H1 (cell line): ENCODE results near the gene NELL2. TPM values are rescaled to one million over a fixed set of nuclear protein-coding genes. Genes with fewer than 3 reads are reported as not detected.

Experiments used
- CTCF ChIA-PET: fragments of 300-600 bp; sonication (Branson Sonifier 250); formaldehyde crosslinking; loops from one replicate; lab custom pipeline; 2021; ENCODE audit not compliant: partially characterized antibody; lab: Charles Lee
- POLR2A ChIA-PET: fragments of 300-600 bp; sonication (Branson Sonifier 250); formaldehyde crosslinking; loops from one replicate; lab custom pipeline; 2021; ENCODE audit warnings: inconsistent platforms; ENCODE audit not compliant: partially characterized antibody; lab: Charles Lee
- DNase-seq, 2 experiments: peaks; one replicate each; pipeline versions ENCODE4 v3.0.0 to v3.0.0-alpha.2; 2010 to 2022; ENCODE audit warnings: low spot score in 2 of 2, low read depth in 1 of 2, mixed read lengths in 1 of 2
- FAIRE-seq: peaks from 2 replicates; lab custom pipeline; 2011; peaks lifted over from hg19 to GRCh38; lab: Jason Lieb, UNC
- H2AFZ ChIP-seq: 2 replicates; pipeline ENCODE4 v1.8.1; 2012; ENCODE audit warnings: low read length, inconsistent platforms
- H2AK5ac ChIP-seq: 2 replicates; pipeline ENCODE4 v1.6.1; 2013; ENCODE audit warnings: low read depth, low read length
- H2BK120ac ChIP-seq: replicated peaks from 2 replicates; pipeline ENCODE3; 2013; ENCODE audit warnings: low read depth, low read length, inconsistent platforms
- H2BK12ac ChIP-seq: 2 replicates; pipeline ENCODE4 v1.6.1; 2013; ENCODE audit warnings: low read depth, low read length
- H2BK15ac ChIP-seq: 2 replicates; pipeline ENCODE4 v1.6.1; 2013; ENCODE audit warnings: low read length
- H2BK20ac ChIP-seq: 2 replicates; pipeline ENCODE4 v1.6.1; 2013; ENCODE audit warnings: low read length
- H2BK5ac ChIP-seq: 2 replicates; pipeline ENCODE4 v1.6.1; 2013; ENCODE audit warnings: low read depth, low read length
- H3K14ac ChIP-seq: 2 replicates; pipeline ENCODE4 v1.6.1; 2013; ENCODE audit warnings: inconsistent platforms; ENCODE audit not compliant: insufficient read length
- H3K18ac ChIP-seq: 2 replicates; pipeline ENCODE4 v1.6.1; 2013; ENCODE audit warnings: low read length; ENCODE audit errors: extremely low read depth
- H3K23ac ChIP-seq: 2 replicates; pipeline ENCODE4 v1.6.1; 2013; ENCODE audit warnings: inconsistent platforms; ENCODE audit not compliant: insufficient read length
- H3K23me2 ChIP-seq: 2 replicates; pipeline ENCODE4 v1.6.1; 2013; ENCODE audit warnings: low read depth, low read length
- H3K27ac ChIP-seq: 2 replicates; pipeline ENCODE4 v1.6.1; 2011; ENCODE audit warnings: low read depth, low read length, inconsistent platforms
- H3K27me3 ChIP-seq, 4 experiments: replicated peaks in 1 of 4; 1 replicate in 1 of 4; 2 replicates in 3 of 4; pipeline versions ENCODE4 v1.6.1 to v1.8.1; 2011 to 2013; ENCODE audit warnings: low read length in 3 of 4, mild to moderate bottlenecking in 3 of 4, inconsistent platforms in 2 of 4, mixed read lengths in 2 of 4, moderate library complexity in 1 of 4; ENCODE audit not compliant: control insufficient read depth in 3 of 4, insufficient read depth in 3 of 4; ENCODE audit errors: extremely low read depth in 1 of 4
- H3K36me3 ChIP-seq, 4 experiments: 2 replicates each; pipeline versions ENCODE4 v1.6.1 to v1.8.1; 2011 to 2013; ENCODE audit warnings: mild to moderate bottlenecking in 4 of 4, low read length in 3 of 4, moderate library complexity in 2 of 4, control low read depth in 1 of 4, inconsistent platforms in 1 of 4; ENCODE audit not compliant: insufficient read depth in 4 of 4, control insufficient read depth in 2 of 4
- H3K4ac ChIP-seq: replicated peaks from 2 replicates; pipeline ENCODE3; 2013; ENCODE audit warnings: low read length, low read depth, mixed read lengths, inconsistent platforms; ENCODE audit not compliant: insufficient read length
- H3K4me1 ChIP-seq, 4 experiments: replicated peaks in 1 of 4; 1 replicate in 1 of 4; 2 replicates in 3 of 4; pipeline versions ENCODE4 v1.6.1 to v1.8.1; 2011 to 2013; ENCODE audit warnings: low read length in 3 of 4, inconsistent platforms in 2 of 4, mixed read lengths in 1 of 4; ENCODE audit not compliant: insufficient read depth in 4 of 4, control insufficient read depth in 3 of 4
- H3K4me2 ChIP-seq, 2 experiments: 2 replicates each; pipeline versions ENCODE4 v1.6.1 to v1.8.1; 2011 to 2013; ENCODE audit warnings: low read depth in 2 of 2, low read length in 2 of 2, control low read depth in 1 of 2, inconsistent platforms in 1 of 2, mild to moderate bottlenecking in 1 of 2; ENCODE audit not compliant: insufficient read depth in 1 of 2
- H3K4me3 ChIP-seq, 4 experiments: fragments of 200-600, 300-600 bp in 1 of 4; sonication (generic), shearing (Covaris generic), sonication (Bioruptor Twin) in 1 of 4; 2 replicates each; pipeline versions ENCODE4 v1.5.1 to v1.8.1; 2011 to 2016; ENCODE audit warnings: low read length in 4 of 4, low read depth in 3 of 4, control low read depth in 2 of 4, inconsistent platforms in 2 of 4, mild to moderate bottlenecking in 2 of 4, mixed read lengths in 1 of 4, moderate library complexity in 1 of 4; ENCODE audit not compliant: insufficient read depth in 2 of 4; ENCODE audit errors: extremely low read depth in 1 of 4
- H3K56ac ChIP-seq: replicated peaks from 2 replicates; pipeline ENCODE3; 2013; ENCODE audit warnings: low read depth, mild to moderate bottlenecking, mixed read lengths, low read length, inconsistent platforms; ENCODE audit not compliant: insufficient read length
- H3K79me1 ChIP-seq: 2 replicates; pipeline ENCODE4 v1.6.1; 2013; ENCODE audit warnings: low read depth, low read length, control low read depth
- H3K79me2 ChIP-seq, 2 experiments: 2 replicates each; pipeline versions ENCODE4 v1.6.1 to v1.8.1; 2012 to 2013; ENCODE audit warnings: low read length in 2 of 2, mild to moderate bottlenecking in 2 of 2, inconsistent platforms in 1 of 2; ENCODE audit not compliant: insufficient read depth in 2 of 2, control insufficient read depth in 1 of 2
- H3K9ac ChIP-seq, 4 experiments: replicated peaks in 1 of 4; 1 replicate in 1 of 4; 2 replicates in 3 of 4; pipeline versions ENCODE4 v1.6.1 to v1.8.1; 2011 to 2013; ENCODE audit warnings: low read depth in 3 of 4, low read length in 3 of 4, control low read depth in 2 of 4, mild to moderate bottlenecking in 2 of 4, moderate library complexity in 2 of 4, inconsistent platforms in 1 of 4; ENCODE audit errors: extremely low read depth in 1 of 4
- H3K9me3 ChIP-seq, 2 experiments: 2 replicates each; pipeline versions ENCODE4 v1.6.1 to v1.8.1; 2012 to 2013; ENCODE audit warnings: mild to moderate bottlenecking in 2 of 2, moderate library complexity in 2 of 2, control low read depth in 1 of 2, inconsistent platforms in 1 of 2, low read depth in 1 of 2, low read length in 1 of 2, mixed read lengths in 1 of 2; ENCODE audit not compliant: insufficient read depth in 2 of 2
- H4K20me1 ChIP-seq, 2 experiments: replicated peaks in 1 of 2; 2 replicates each; pipeline versions ENCODE3 to v1.8.1; 2011 to 2013; ENCODE audit warnings: inconsistent platforms in 2 of 2, low read length in 2 of 2, mild to moderate bottlenecking in 1 of 2; ENCODE audit not compliant: insufficient read depth in 2 of 2, control insufficient read depth in 1 of 2
- H4K5ac ChIP-seq: 2 replicates; pipeline ENCODE4 v1.6.1; 2013; ENCODE audit warnings: low read length, low read depth, mixed read lengths, inconsistent platforms; ENCODE audit not compliant: insufficient read length
- H4K8ac ChIP-seq: 2 replicates; pipeline ENCODE4 v1.8.0; 2013; ENCODE audit warnings: mild to moderate bottlenecking, moderate library complexity, low read length, inconsistent platforms; ENCODE audit not compliant: insufficient read depth; ENCODE audit errors: extremely low read depth
- H4K91ac ChIP-seq: replicated peaks from 2 replicates; pipeline ENCODE3; 2013; ENCODE audit warnings: low read length, mixed read lengths, inconsistent platforms; ENCODE audit not compliant: insufficient read length
- CTBP2 ChIP-seq: IDR thresholded peaks from 2 replicates; pipeline ENCODE4 v1.7.0; 2011; ENCODE audit warnings: borderline replicate concordance, mild to moderate bottlenecking, moderate library complexity, mixed read lengths, low read length; ENCODE audit not compliant: insufficient read depth, insufficient read length
- FOSL1 ChIP-seq: IDR thresholded peaks from 2 replicates; pipeline ENCODE4 v1.6.1; 2011; ENCODE audit warnings: mild to moderate bottlenecking, low read depth, low read length, moderate library complexity; ENCODE audit not compliant: insufficient read depth
- GABPA ChIP-seq: IDR thresholded peaks from 2 replicates; pipeline ENCODE4 v1.6.1; 2011; ENCODE audit warnings: mild to moderate bottlenecking, low read length, moderate library complexity, borderline replicate concordance; ENCODE audit not compliant: insufficient read depth
- HDAC6 ChIP-seq: IDR thresholded peaks from one replicate; pipeline ENCODE4 v1.7.1; 2012; ENCODE audit warnings: low read depth, mild to moderate bottlenecking, inconsistent platforms, low read length, moderate library complexity
- JUN ChIP-seq: IDR thresholded peaks from 2 replicates; pipeline ENCODE4 v1.6.1; 2011; ENCODE audit warnings: low read depth, mild to moderate bottlenecking, improper control_type of control experiment, low read length
- KDM4A ChIP-seq: IDR thresholded peaks from one replicate; pipeline ENCODE4 v1.7.1; 2012; ENCODE audit warnings: low read depth, mild to moderate bottlenecking, moderate library complexity, low read length, inconsistent platforms; ENCODE audit not compliant: severe bottlenecking
- NRF1 ChIP-seq: IDR thresholded peaks from 2 replicates; pipeline ENCODE4 v1.6.1; 2011; ENCODE audit warnings: mild to moderate bottlenecking, low read depth, low read length, improper control_type of control experiment
- POLR2A ChIP-seq, 2 experiments: IDR thresholded peaks; 1 replicate in 1 of 2; 2 replicates in 1 of 2; pipeline ENCODE4 v1.6.1; 2011; ENCODE audit warnings: low read depth in 2 of 2, low read length in 2 of 2, mild to moderate bottlenecking in 2 of 2; ENCODE audit errors: control extremely low read depth in 1 of 2
- RAD21 ChIP-seq, 2 experiments: IDR thresholded peaks in 1 of 2; conservative IDR thresholded peaks in 1 of 2; 2 replicates each; pipeline ENCODE4 v1.6.1; 2011; ENCODE audit warnings: low read depth in 2 of 2, low read length in 2 of 2, improper control_type of control experiment in 1 of 2, inconsistent platforms in 1 of 2, mild to moderate bottlenecking in 1 of 2, moderate library complexity in 1 of 2
- SAP30 ChIP-seq: fragments of 300-600 bp; sonication (generic); IDR thresholded peaks from 2 replicates; pipeline ENCODE4 v1.7.1; 2012; ENCODE audit warnings: low read length, moderate library complexity, mild to moderate bottlenecking, inconsistent platforms; ENCODE audit not compliant: insufficient read depth, insufficient replicate concordance
- SIN3A ChIP-seq, 2 experiments: IDR thresholded peaks in 1 of 2; conservative IDR thresholded peaks in 1 of 2; 2 replicates each; pipeline ENCODE4 v1.6.1; 2011 to 2012; ENCODE audit warnings: low read length in 2 of 2, improper control_type of control experiment in 1 of 2, low read depth in 1 of 2, mild to moderate bottlenecking in 1 of 2
- TEAD4 ChIP-seq: IDR thresholded peaks from 2 replicates; pipeline ENCODE4 v1.6.1; 2012; ENCODE audit warnings: low read depth, low read length, inconsistent platforms, mixed read lengths
- WGBS, 2 experiments: shearing (Covaris generic) in 1 of 2; methylation state at CpG; one replicate each; pipeline versions ENCODE4 v1.1.6 to v1.1.7; 2013 to 2015; ENCODE audit warnings: low lambda C conversion rate in 2 of 2, mixed read lengths in 2 of 2, inconsistent platforms in 1 of 2, low coverage in 1 of 2, missing lambda C conversion rate in 1 of 2; ENCODE audit not compliant: insufficient replicate concordance in 2 of 2, insufficient coverage in 1 of 2, insufficient read length in 1 of 2; ENCODE audit errors: extremely low coverage in 1 of 2, missing lambda C conversion rate in 1 of 2; 5-methylcytosine and 5-hydroxymethylcytosine counted together
- polyA plus RNA-seq, 7 experiments: library from polyadenylated mRNA; depleted of rRNA in 3 of 7; stranded (reverse) in 5 of 7; unstranded in 2 of 7; fragments of >200 nt in 5 of 7; fragments of 200-250 nt in 2 of 7; gene quantifications; 1 replicate in 5 of 7; 2 replicates in 1 of 7; 4 replicates in 1 of 7; pipeline versions ENCODE4 v1.2.1 to v1.2.3, GENCODE V29; 2011 to 2013; ENCODE audit warnings: missing spikeins in 2 of 7, mixed read lengths in 2 of 7
- total RNA-seq: library from RNA; stranded (reverse); fragmentation: NEBNext Ultra II Directional; extraction: Animal tissue kit (Norgen Biotek cat#: 25700); gene quantifications from 2 replicates; pipeline ENCODE4 v1.2.1, GENCODE V29; 2021
- TF ChIP-seq, protein P1 (sequence below): IDR thresholded peaks from 2 replicates; pipeline ENCODE4 v1.6.1; 2012; ENCODE audit warnings: inconsistent platforms

NELL2 gene
- total and polyA plus RNA-seq, 2 of the 8 experiments (the other 6 are each of a cell fraction or from before 2014, with no cell fraction given): 54.2 to 56.8 TPM

DNA sequence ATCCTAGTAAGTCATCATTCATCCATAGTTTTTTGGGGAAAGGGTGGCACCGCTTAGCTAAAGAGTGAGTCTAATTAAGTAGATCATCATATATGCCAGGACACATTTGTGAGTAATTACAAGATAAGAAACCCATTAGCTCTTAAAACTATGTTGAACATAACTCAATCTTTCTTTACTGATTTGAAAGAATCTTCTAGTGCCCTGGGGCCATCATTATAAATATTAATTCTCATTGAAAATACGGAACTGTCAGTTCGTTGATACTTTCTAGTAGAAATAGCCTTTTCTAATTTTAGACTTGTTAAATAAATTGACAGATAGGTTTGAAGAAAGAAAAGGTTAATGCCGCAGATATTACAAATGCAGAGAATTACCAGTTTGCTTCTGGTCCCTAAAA is 312.6 kb downstream of the NELL2 start:
- FAIRE-seq (no peak), DNase-seq (no peak)
- no peaks in the 10 kb centered on the region for H3K9me3 ChIP-seq
- no peaks in the 10 kb centered on the region for H3K79me1 ChIP-seq
- H4K20me1 ChIP-seq: no peaks in the 10 kb centered on the region
- no peaks in the 10 kb centered on the region for H3K27me3 ChIP-seq
- no peak overlapping the region for H3K18ac ChIP-seq
- no peak overlapping the region for H2BK12ac ChIP-seq
- H3K36me3 ChIP-seq: no peaks in the 10 kb centered on the region
- no peak overlapping the region for H4K91ac ChIP-seq
- H3K56ac ChIP-seq: no peak overlapping the region
- no peak overlapping the region for H3K9ac ChIP-seq
- H2BK5ac ChIP-seq: no peak overlapping the region
- H3K23ac ChIP-seq: no peak overlapping the region
- H3K4me1 ChIP-seq: no peaks in the 10 kb centered on the region
- no peak overlapping the region for H2BK15ac ChIP-seq
- no peak overlapping the region for H4K5ac ChIP-seq
- CTCF ChIA-PET: interaction anchor here (0.7 to 0.8 kb wide), 2 partner anchors 10 to 66 kb away, joined by 3 read pairs; no protein-coding TSS in a partner anchor
- no peak overlapping the region for H3K4ac ChIP-seq
- H3K4me2 ChIP-seq: no peak overlapping the region
- H3K27ac ChIP-seq: no peak overlapping the region
- POLR2A ChIA-PET: interaction anchor here (0.6 kb wide), 1 partner anchor 13 kb away, joined by 3 read pairs; no protein-coding TSS in a partner anchor
- H2BK20ac ChIP-seq: no peak overlapping the region
- no peaks in the 10 kb centered on the region for H3K23me2 ChIP-seq
- H2AFZ ChIP-seq: no peak overlapping the region
- no peak overlapping the region for H2AK5ac ChIP-seq
- H3K14ac ChIP-seq: no peak overlapping the region
- 95% methylated on average over 4 of the region's 4 CpGs; no CpG with 5 or more reads in 1 of the 2 experiments for WGBS, 2 experiments
- H2BK120ac ChIP-seq: no peak overlapping the region
- H4K8ac ChIP-seq: no peak overlapping the region
- H3K4me3 ChIP-seq: no peak overlapping the region
- H3K79me2 ChIP-seq: no peaks in the 10 kb centered on the region
- no peak for TF ChIP-seq GABPA
- TF ChIP-seq CTBP2: no peak
- no peak for TF ChIP-seq SIN3A (conservative IDR thresholded peaks at IDR 0.05 in 1 of 2, IDR thresholded peaks at IDR 0.05 in 1 of 2; ENCODE audit: low read depth in 1 of 2, low read length in 2 of 2)
- no peak for TF ChIP-seq POLR2A (IDR thresholded peaks at IDR 0.05; ENCODE audit: control extremely low read depth in 1 of 2, low read depth in 2 of 2, low read length in 2 of 2)
- TF ChIP-seq, protein P1, sequence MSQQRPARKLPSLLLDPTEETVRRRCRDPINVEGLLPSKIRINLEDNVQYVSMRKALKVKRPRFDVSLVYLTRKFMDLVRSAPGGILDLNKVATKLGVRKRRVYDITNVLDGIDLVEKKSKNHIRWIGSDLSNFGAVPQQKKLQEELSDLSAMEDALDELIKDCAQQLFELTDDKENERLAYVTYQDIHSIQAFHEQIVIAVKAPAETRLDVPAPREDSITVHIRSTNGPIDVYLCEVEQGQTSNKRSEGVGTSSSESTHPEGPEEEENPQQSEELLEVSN: no peak
- no peak for TF ChIP-seq RAD21 (IDR thresholded peaks at IDR 0.05 in 1 of 2, conservative IDR thresholded peaks at IDR 0.05 in 1 of 2; ENCODE audit: low read depth in 2 of 2, low read length in 2 of 2)
- no peak for TF ChIP-seq TEAD4
- no peak for TF ChIP-seq FOSL1
- no peak for TF ChIP-seq SAP30
- no peak for TF ChIP-seq HDAC6
- TF ChIP-seq NRF1: no peak
- no peak for TF ChIP-seq KDM4A
- TF ChIP-seq JUN: no peak
